HepG2 (cell line): ENCODE data around the gene PRMT7. TPM values are rescaled to one million over a fixed set of nuclear protein-coding genes. Genes with fewer than 3 reads are reported as not detected.

ENCODE experiments used
- ATAD3A ChIP-seq: sonication (generic); formaldehyde crosslinking; IDR thresholded peaks from 2 replicates; pipeline ENCODE4 v1.4.0; 2020; ENCODE audit warnings: missing genetic modification reagents
- ATF2 ChIP-seq: sonication (generic); formaldehyde crosslinking; IDR thresholded peaks from 2 replicates; pipeline ENCODE4 v1.4.0; 2020; ENCODE audit warnings: missing genetic modification reagents
- BCL6 ChIP-seq: IDR thresholded peaks from 2 replicates; pipeline ENCODE4 v1.6.1; 2016; ENCODE audit warnings: missing genetic modification reagents, missing compliant biosample characterization
- CTCF ChIP-seq: sonication (generic); formaldehyde crosslinking; IDR thresholded peaks from 2 replicates; pipeline ENCODE4 v1.5.0; 2020; ENCODE audit warnings: mild to moderate bottlenecking, missing genetic modification reagents, moderate library complexity
- HNRNPUL1 ChIP-seq: fragments of 200-400 bp; formaldehyde crosslinking; IDR thresholded peaks from 2 replicates; pipeline ENCODE4 v1.6.1; 2017; ENCODE audit warnings: low read depth, mild to moderate bottlenecking, low read length, moderate library complexity
- HOMEZ ChIP-seq: IDR thresholded peaks from 2 replicates; pipeline ENCODE4 v1.6.1; 2016; ENCODE audit warnings: low read depth
- JDP2 ChIP-seq: sonication (generic); formaldehyde crosslinking; IDR thresholded peaks from 2 replicates; pipeline ENCODE4 v1.8.1; 2022; ENCODE audit warnings: missing genetic modification reagents, borderline replicate concordance
- KDM4B ChIP-seq: sonication (generic); formaldehyde crosslinking; IDR thresholded peaks from 2 replicates; pipeline ENCODE4 v1.4.0; 2020; ENCODE audit warnings: missing genetic modification reagents
- MAFG ChIP-seq: sonication (generic); formaldehyde crosslinking; IDR thresholded peaks from 2 replicates; pipeline ENCODE4 v1.5.1; 2020; ENCODE audit warnings: mild to moderate bottlenecking, missing genetic modification reagents
- MED1 ChIP-seq: sonication (generic); formaldehyde crosslinking; IDR thresholded peaks from 2 replicates; pipeline ENCODE4 v1.4.0; 2020; ENCODE audit warnings: missing genetic modification reagents
- NFKBIZ ChIP-seq: IDR thresholded peaks from 2 replicates; pipeline ENCODE4 v1.6.1; 2018; ENCODE audit warnings: missing genetic modification reagents, missing compliant biosample characterization
- SPEN ChIP-seq: sonication (generic); formaldehyde crosslinking; IDR thresholded peaks from 2 replicates; pipeline ENCODE4 v1.5.1; 2020; ENCODE audit warnings: low read depth, mild to moderate bottlenecking, missing genetic modification reagents
- TCF12 ChIP-seq, 2 experiments: fragments of 450-650 bp in 1 of 2; sonication (generic) in 1 of 2; formaldehyde crosslinking in 1 of 2; IDR thresholded peaks; 2 replicates each; pipeline versions ENCODE4 v1.6.1 to v1.8.0; 2017 to 2022; ENCODE audit warnings: antibody characterized with exemption in 1 of 2, mild to moderate bottlenecking in 1 of 2, missing genetic modification reagents in 1 of 2, moderate library complexity in 1 of 2
- TFE3 ChIP-seq: IDR thresholded peaks from 2 replicates; pipeline ENCODE4 v1.6.1; 2016
- TRAFD1 ChIP-seq: sonication (generic); formaldehyde crosslinking; IDR thresholded peaks from 2 replicates; pipeline ENCODE4 v1.5.1; 2020; ENCODE audit warnings: missing genetic modification reagents, mild to moderate bottlenecking, borderline replicate concordance
- ZBTB2 ChIP-seq: sonication (generic); formaldehyde crosslinking; IDR thresholded peaks from 2 replicates; pipeline ENCODE4 v1.8.0; 2022; ENCODE audit warnings: low read depth, missing genetic modification reagents
- ZNF160 ChIP-seq: sonication (generic); formaldehyde crosslinking; IDR thresholded peaks from 2 replicates; pipeline ENCODE4 v1.8.0; 2022; ENCODE audit warnings: mild to moderate bottlenecking, inconsistent platforms, missing genetic modification reagents
- ZNF331 ChIP-seq: sonication (generic); formaldehyde crosslinking; IDR thresholded peaks from 2 replicates; pipeline ENCODE4 v1.4.0; 2020; ENCODE audit warnings: missing genetic modification reagents
- ZNF451 ChIP-seq: sonication (generic); formaldehyde crosslinking; IDR thresholded peaks from 2 replicates; pipeline ENCODE4 v1.5.0; 2020; ENCODE audit warnings: mild to moderate bottlenecking, missing genetic modification reagents
- ZNF768 ChIP-seq: sonication (generic); formaldehyde crosslinking; IDR thresholded peaks from 2 replicates; pipeline ENCODE4 v1.4.0; 2020; ENCODE audit warnings: missing genetic modification reagents
- ZNF839 ChIP-seq: sonication (generic); formaldehyde crosslinking; IDR thresholded peaks from 2 replicates; pipeline ENCODE4 v1.4.0; 2020; ENCODE audit warnings: missing genetic modification reagents, mild to moderate bottlenecking, borderline replicate concordance
- ZNF850 ChIP-seq: sonication (generic); formaldehyde crosslinking; conservative IDR thresholded peaks from 2 replicates; pipeline ENCODE4 v1.9.0; 2021; ENCODE audit warnings: mild to moderate bottlenecking, missing genetic modification reagents
- polyA plus RNA-seq, 8 experiments: library from polyadenylated mRNA; depleted of rRNA in 3 of 8; stranded (reverse) in 7 of 8; unstranded in 1 of 8; fragments of >200 nt; fragmentation: Illumina TruSeq in 4 of 8; extraction: Trizol in 4 of 8; gene quantifications; 2 replicates each; pipeline versions ENCODE4 v1.2.1 to v1.2.3, GENCODE V29; 2011 to 2016; ENCODE audit warnings: low read depth in 4 of 8, missing spikeins in 1 of 8, mixed read lengths in 1 of 8; ENCODE audit not compliant: insufficient read depth in 1 of 8
- total RNA-seq, 5 experiments: library from RNA; depleted of rRNA; stranded (reverse); fragments of >200 nt; fragmentation: Illumina TruSeq; extraction: Trizol; gene quantifications; 2 replicates each; pipeline ENCODE4 v1.2.3, GENCODE V29; 2016; ENCODE audit warnings: low read depth in 1 of 5

The PRMT7 gene
- total and polyA plus RNA-seq, 2 of the 13 experiments (the other 11 are each of a cell fraction or from before 2014, with no cell fraction given), result 47.5 to 55.0 TPM

GRCh38 chr16:68367030-68367429 is 56.2 kb downstream of the PRMT7 start (continued):
- TF ChIP-seq ZNF768, result no peak
- no peak for TF ChIP-seq HOMEZ (CRISPR knock-in tag)
- TF ChIP-seq JDP2 (CRISPR knock-in tag), result no peak
- 0 out of 2 replicates have a peak, but pooled peaks have one; percentile 44 for TF ChIP-seq TRAFD1 (CRISPR knock-in tag)
- no peak for TF ChIP-seq ZNF331 (CRISPR knock-in tag)
- TF ChIP-seq SPEN (CRISPR knock-in tag), result no peak
- no peak for TF ChIP-seq ZNF451 (CRISPR knock-in tag)
- TF ChIP-seq ZNF839 (CRISPR knock-in tag), result no peak
- no peak for TF ChIP-seq TCF12 (IDR thresholded peaks at IDR 0.05)
- no peak for TF ChIP-seq TCF12 (CRISPR knock-in tag; IDR thresholded peaks at IDR 0.05)
- no peak for TF ChIP-seq MAFG (CRISPR knock-in tag)
- TF ChIP-seq ATF2 (CRISPR knock-in tag), result no peak
- no peak for TF ChIP-seq ZBTB2
- no peak for TF ChIP-seq BCL6 (CRISPR knock-in tag)
- no peak for TF ChIP-seq ZNF160
- TF ChIP-seq HNRNPUL1, result no peak
- no peak for TF ChIP-seq MED1 (CRISPR knock-in tag)
- no peak for TF ChIP-seq NFKBIZ (CRISPR knock-in tag)
- TF ChIP-seq ZNF850 (CRISPR knock-in tag), result no peak
- TF ChIP-seq TFE3, result 0 out of 2 replicates have a peak, but pooled peaks have one; percentile 18
- peak; percentile 76 for TF ChIP-seq CTCF (CRISPR knock-in tag)
- TF ChIP-seq ATAD3A (CRISPR knock-in tag), result no peak
- TF ChIP-seq KDM4B (CRISPR knock-in tag), result no peak
